Activated CD4-positive, alpha-beta T cell treated with anti-CD3 and anti-CD28 coated beads for 48 hours (primary cell): ENCODE results near the gene CDC42SE1.

Experiments
- DNase-seq: peaks from one replicate; pipeline ENCODE4 v3.0.0-alpha.2; 2020

The CDC42SE1 gene

GRCh38 chr1:151051356-151052009, 7.9 kb downstream of the CDC42SE1 start:
- DNase-seq: no peak

- DNase-seq: no peak
These were observed 9.3 kb downstream of the CDC42SE1 start for GRCh38 chr1:151050051-151050688.

GRCh38 chr1:151049458-151049857, 10.0 kb downstream of the CDC42SE1 start:
- DNase-seq: no peak

GRCh38 chr1:151048645-151049032, 10.8 kb downstream of the CDC42SE1 start:
- DNase-seq: no peak

GRCh38 chr1:151047925-151048644, 11.3 kb downstream of the CDC42SE1 start:
- peak; percentile 71 for DNase-seq

GRCh38 chr1:151047591-151047924, 11.9 kb downstream of the CDC42SE1 start, which contains the start of gene C1orf56:
Gene C1orf56 (plus strand): TSS chr1:151047751. CDS start chr1:151047848, 97 bp downstream.
- peak; percentile 60 for DNase-seq

GRCh38 chr1:151043163-151043562, 16.3 kb downstream of the CDC42SE1 start:
- no peak for DNase-seq

- DNase-seq: no peak
These were observed 19.9 kb downstream of the CDC42SE1 start for GRCh38 chr1:151039521-151039920.

GRCh38 chr1:151037032-151037431, 22.4 kb downstream of the CDC42SE1 start:
- DNase-seq: no peak

GRCh38 chr1:151036356-151036755, 23.1 kb downstream of the CDC42SE1 start, which contains the start of gene BNIPL:
Gene BNIPL (plus strand): TSS chr1:151036586. CDS start chr1:151036726, 140 bp downstream.
- DNase-seq: no peak

GRCh38 chr1:151035167-151035566, 24.3 kb downstream of the CDC42SE1 start:
- no peak for DNase-seq

GRCh38 chr1:151032164-151032563, 27.3 kb downstream of the CDC42SE1 start:
- no peak for DNase-seq

- no peak for DNase-seq
These were observed 33.0 kb downstream of the CDC42SE1 start for GRCh38 chr1:151026460-151026859.

GRCh38 chr1:151024540-151025146, 34.8 kb downstream of the CDC42SE1 start:
- peak; percentile 88 for DNase-seq

- no peak for DNase-seq
These were observed 45.9 kb downstream of the CDC42SE1 start for GRCh38 chr1:151013518-151013917.

GRCh38 chr1:151012684-151013471, 46.5 kb downstream of the CDC42SE1 start:
- DNase-seq: no peak

- DNase-seq: no peak
These were observed 48.1 kb downstream of the CDC42SE1 start for GRCh38 chr1:151011154-151011850.

- DNase-seq: no peak
These were observed 49.1 kb downstream of the CDC42SE1 start for GRCh38 chr1:151010346-151010726.

GRCh38 chr1:151009674-151010345, 49.6 kb downstream of the CDC42SE1 start:
- DNase-seq: no peak

GRCh38 chr1:151009206-151009587, 50.2 kb downstream of the CDC42SE1 start:
- DNase-seq: peak; percentile 28
